Frontal cortex (tissue), 4 donors: ENCODE measurements around the gene BBS9. TPM values are rescaled to one million over a fixed set of nuclear protein-coding genes. Genes with fewer than 3 reads are reported as not detected.

ENCODE experiments used
- DNase-seq, 2 donors: peaks; one replicate each; pipeline ENCODE4 v3.0.0; 2012; ENCODE audit warnings: low spot score in 2 of 2
- FAIRE-seq: peaks from 2 replicates; lab custom pipeline; 2012; peaks lifted over from hg19 to GRCh38; lab: Jason Lieb, UNC
- total RNA-seq: library from RNA; depleted of rRNA; stranded (reverse); fragments of >200 nt; gene quantifications from one replicate; pipeline ENCODE4 v1.2.3, GENCODE V29; 2014
- donor health status: control.
- donor health status: control.
- donor health status: control.

BBS9 gene
- total RNA-seq, 1 donor from 2014 or later: 91.3 TPM

DNA sequence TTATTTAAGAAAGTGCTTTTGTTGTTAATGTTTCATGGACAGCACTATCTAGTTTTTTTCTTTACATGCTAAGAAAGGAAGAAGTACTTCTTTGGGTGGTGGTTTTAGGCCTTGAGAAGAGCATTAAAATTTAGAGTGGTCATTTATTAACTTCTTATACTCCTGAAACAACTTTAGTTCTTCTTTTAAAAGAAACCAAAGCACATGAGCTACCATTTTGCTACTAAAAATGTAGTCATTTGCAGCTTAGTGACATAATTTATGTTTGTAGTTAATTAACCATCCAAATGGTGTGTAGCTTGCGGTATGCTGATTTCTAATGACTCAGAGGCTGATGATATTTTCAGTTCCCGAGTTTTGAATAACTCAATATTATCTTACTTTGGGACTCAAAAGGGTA, 207.5 kb downstream of the BBS9 start:
- DNase-seq (no peak), FAIRE-seq (no peak)

DNA sequence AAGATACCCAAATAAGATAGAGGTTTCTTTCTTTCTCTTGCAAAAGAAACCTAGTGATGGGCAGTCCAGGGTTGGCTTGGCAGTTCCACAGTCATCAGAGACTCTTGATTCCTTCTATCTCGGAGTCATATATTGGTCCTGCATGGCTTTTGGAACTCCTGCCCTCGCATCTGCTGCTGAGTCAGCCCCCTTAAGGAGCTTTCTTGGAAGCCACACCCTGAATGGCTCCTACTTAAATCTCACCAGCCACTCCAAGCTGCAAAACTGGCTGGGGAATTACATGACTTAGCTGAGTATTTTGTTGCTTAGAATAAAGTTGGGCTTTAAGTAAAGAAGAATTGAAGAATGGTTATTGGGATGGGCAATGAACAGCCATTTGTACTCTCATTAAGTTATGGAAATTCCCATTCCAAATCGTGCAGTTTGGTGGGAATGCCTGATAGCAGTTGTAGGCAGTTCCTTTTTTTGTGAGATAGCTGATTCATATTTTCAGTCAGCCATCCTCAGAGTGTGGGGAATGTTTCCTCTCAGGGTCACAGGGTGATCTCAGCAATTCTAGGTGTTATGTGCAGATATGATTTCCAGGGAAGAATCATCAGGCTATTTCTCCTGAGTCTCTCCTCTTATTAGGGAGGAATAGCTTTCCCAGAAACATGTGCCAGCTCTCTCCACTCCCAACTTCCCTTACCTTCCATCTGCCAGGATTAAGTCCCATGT, 209.9 kb downstream of the BBS9 start:
- DNase-seq (no peak), FAIRE-seq (no peak)

DNA sequence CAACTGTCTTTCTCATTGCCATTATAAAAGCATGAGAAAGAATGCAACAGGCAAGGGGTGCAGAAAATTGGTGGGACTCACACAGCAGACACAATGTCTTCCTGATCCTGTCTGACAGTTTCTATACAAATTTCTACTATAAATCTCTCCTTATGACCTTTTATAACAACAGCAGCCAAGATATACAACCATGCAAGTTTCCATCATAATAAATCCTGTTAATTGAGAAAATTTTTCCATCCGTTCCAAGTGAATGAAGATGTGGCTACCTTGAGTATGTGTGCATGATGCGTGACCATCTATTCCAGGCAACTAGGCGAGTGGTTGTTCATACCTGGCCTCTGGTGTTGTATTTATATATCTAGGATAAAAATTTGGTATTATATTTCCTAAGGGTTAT, 216.7 kb downstream of the BBS9 start:
- FAIRE-seq (no peak), DNase-seq (no peak)

DNA sequence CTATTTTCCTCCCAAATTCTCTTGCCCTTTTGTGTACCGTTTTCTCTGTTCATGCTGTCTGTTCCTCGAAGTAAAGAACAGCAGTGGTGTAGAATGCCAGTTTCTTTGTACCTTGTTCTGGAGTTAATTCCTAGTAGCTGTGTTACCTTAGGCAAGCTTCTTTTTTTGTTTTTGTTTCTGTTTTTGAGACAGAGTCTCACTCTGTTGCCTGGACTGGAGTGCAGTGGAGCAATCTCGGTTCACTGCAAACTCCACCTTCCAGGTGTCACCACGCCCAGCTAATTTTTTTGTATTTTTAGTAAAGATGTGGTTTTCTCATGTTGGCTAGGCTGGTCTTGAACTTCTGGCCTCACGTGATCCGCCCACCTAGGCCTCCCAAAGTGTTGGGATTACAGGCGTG, 221.2 kb downstream of the BBS9 start:
- DNase-seq (no peak), FAIRE-seq (no peak)

DNA sequence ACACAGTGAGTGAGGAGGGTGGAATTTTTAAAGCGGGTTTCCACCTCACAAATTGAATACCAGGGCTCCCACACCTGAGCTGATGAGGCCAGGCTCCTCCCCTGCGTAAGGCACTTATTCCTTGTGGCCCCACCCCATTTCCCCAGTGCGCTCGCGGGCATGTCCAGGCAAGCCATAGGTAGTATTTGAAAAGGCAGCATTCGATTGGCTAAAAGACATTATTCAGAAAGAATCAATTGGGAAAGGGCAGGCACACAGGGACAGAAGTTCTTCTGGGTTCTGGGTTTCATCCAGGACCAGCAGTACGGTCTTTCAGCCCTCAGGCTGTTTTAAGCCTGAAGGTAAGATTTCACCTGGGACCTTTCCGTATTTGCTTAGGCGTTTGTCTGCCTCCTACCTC, 222.3 kb downstream of the BBS9 start:
- no peak for DNase-seq

DNA sequence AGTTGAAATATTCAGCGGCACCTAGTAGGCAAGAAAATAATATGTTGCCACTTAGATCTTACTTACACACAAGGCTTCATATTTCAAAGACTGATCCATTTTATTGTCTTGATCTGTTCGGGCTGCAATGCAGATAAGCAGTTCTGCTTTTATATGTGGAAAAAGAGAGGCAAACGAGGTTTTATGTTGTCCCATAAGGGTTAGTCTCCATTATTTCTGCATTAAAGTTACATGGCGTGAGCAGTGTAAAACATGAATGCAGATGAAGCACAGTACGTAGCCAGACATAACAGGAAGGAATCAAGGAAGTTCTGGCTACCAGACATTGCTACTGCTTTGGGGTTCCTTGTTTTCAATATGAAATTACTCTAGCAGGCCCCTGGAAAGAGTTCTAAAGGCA, 224.8 kb downstream of the BBS9 start:
- FAIRE-seq (no peak), DNase-seq (no peak)

More for the DNA sequence above, 222.3 kb downstream of the BBS9 start:
- FAIRE-seq: no peak

DNA sequence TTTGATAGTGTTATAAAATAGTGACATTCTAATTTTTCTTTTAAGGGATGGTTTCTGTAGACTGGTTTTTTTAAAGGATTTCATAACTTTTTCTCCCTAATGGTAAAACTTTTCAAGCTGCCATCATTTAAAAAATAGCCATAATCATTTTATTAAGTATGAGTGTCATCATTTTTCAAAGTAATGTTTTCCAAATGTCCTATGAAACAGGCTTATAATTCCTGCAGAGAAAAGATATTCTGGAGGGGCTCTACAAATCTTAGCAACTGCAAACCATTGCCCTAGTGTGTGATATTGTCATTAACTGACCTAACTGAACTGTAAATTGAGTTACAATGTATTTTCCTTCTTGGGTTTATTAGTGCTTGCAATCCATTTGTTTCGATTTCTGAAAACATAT, 226.0 kb downstream of the BBS9 start:
- no peak for DNase-seq
- no peak for FAIRE-seq

DNA sequence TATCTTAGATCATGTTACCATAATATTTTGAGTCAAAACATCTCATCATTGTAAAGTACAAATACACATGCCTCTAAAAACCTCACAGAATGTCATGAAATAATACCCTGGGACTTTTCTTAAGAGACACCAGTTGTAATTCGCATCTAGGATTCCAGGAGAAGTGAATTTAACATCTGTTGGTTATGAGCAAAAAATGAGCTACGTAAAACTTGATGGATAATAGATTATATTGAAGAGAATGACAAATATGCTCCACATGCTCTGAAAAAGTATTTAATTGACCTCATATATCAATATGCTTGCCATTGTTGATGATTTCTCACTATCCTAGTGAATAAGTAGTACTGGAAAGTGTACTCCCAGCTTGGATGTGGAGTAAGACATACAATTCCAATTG, 227.0 kb downstream of the BBS9 start:
- DNase-seq (no peak), FAIRE-seq (no peak)

DNA sequence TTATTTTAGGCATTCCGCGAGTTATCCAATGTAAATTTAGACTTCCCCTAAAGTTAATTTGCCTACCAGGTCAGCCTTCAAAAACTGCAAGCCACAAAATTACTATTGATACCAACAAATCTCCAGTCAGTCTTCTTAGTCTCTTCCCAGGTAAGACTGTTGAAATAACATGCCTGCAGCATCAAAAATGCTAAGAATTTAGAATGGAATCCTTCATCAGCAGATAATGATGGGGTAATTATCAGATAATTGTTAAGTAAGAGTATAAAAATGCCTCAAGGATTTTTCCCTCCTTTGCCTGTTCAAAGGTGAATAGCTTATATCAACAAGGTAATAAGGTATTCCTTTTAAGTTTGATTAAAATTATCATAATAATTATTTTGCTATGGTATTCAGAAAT, 228.5 kb downstream of the BBS9 start:
- FAIRE-seq (no peak), DNase-seq (no peak)

DNA sequence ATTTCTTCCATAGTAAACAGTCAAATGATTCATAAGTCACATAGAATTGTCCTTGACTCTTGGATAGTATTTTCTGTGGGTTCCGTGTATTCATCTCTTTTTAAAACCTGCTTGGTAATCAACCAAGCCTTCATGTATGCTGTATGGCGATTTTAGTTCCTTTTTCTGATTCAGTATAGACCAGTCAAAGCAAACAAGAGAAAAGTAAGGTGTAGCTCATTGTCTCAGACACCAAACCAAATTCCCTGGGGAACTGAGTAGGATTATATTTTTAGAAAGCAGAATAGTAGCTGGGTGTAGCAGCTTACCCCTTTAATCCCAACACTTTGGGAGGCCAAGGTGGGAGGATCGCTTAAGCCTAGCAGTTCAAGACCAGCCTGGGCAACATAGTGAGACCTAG, 240.5 kb downstream of the BBS9 start:
- no peak for DNase-seq
- no peak for FAIRE-seq

DNA sequence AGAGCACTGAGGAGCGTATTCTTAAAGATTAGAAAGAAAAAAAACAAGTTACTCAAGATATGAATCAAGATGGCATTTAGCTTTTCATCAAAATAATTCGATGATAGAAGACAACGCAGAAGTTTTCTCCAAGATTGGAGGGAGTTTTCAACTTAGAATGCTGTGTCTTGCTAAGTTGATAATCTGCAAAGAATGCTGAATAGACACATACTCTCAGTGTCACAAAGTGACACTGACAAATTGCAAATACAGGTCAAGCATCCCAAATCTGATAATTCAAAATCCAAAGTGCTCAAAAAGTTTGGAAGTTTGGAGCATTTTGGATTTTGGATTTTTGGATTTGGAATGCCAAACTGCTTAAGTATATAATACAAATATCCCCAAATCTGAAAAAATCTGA, 243.8 kb downstream of the BBS9 start:
- no peak for FAIRE-seq
- no peak for DNase-seq

DNA sequence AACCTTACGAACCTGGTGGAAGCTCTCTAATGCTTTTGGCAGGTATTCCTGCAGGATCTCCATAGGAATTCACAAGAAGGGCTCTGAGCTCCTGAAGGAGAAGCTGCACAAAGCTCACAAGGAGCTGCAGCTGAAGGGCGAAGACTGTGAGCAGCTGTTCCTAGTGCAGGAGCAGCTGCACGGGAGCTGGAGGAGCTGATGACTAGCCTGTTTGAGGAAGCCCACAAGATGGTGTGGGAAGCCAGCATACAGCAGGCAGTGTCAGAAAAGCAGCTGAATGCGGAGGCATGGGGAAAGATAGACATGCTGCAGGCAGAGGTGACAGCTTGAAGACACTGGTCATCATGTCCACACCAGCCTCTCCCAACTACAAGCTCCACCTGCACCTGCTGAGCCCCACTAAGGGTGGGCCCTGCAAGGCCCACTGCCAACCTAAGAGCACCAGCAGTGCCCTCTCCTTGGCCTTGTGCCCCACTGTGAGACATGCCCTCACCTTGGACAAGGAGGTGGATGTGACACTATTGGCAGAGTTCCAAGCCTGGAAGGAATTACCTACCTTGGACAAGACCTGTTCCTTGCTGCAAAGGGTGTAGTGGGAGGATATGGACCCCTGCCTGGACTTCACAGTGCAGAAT, 250.6 kb downstream of the BBS9 start:
- no peak for DNase-seq
- no peak for FAIRE-seq

DNA sequence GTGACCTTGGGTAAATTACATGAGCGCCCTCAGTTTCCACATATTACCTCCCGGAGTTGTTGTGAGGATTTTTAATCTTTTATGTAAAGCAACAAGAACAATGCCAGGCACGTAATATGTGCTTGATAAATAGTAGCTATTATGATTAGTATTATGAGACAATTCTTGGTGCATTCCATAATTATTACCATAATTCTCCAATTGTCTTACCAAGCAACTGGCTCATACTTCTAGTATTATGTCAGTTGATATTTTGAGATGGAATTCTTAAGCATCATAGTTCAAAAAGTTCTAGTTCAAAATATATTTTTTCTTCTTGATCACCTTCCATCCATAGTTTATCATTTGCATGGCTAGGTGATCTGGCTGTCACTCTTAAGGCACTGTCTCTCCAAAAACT, 259.0 kb downstream of the BBS9 start:
- FAIRE-seq (no peak), DNase-seq (no peak)

DNA sequence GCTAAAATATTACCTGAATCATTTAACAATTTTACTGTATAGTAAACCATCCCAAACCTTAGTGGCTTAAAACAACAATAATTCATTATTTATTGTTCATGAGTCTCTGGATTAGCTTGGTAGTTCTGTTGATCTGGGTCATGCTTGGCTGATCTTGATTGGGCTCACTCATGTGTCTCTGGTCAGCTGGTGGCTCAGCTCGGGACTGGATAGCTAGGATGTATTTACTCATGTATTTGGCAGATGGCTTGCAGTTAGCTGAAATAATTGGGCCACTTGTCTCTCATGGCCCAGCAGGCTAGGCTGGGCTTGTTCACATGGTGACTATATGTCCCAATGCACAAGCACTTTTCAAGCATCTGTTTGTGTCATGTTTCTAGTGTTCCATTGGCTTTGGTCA, 262.8 kb downstream of the BBS9 start:
- DNase-seq: no peak
- FAIRE-seq: no peak

DNA sequence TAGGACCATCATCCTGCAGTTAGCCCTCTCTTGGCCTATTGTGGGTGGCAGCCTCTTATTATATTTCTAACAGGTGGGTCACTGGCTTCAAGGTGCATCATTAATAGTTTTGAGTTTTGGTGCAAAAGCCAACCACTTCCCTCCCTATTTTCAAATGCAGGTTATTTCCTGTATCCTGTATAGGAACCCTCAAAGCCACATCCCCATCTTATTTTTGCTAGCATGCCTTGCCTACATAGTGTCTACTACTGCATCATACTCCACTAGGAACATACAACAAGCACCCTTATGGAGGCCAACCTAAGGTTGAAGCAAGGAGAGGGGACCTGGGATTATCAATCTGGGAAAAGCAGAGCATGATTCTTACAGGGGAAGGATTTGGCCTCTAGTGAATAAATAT, 264.4 kb downstream of the BBS9 start:
- DNase-seq (no peak), FAIRE-seq (no peak)

DNA sequence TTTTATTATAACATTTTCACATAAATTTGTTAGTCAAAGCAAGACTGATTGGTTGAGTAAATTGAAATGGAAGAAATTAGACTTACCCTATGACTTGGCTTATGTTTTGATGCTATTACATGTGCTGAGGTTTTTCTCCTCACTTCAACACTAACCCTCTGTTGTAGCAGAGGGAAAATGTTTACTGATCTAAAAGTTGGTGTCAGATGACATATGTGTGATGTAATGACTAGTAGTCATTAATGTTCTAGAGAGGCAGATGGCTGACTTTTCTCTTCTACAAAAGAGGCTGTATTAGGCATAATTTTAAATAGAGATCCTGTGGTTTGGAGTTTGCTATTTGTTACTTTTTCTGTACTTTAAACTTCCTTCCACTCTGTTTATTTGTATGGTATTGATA, 266.0 kb downstream of the BBS9 start:
- no peak for FAIRE-seq
- DNase-seq: no peak

DNA sequence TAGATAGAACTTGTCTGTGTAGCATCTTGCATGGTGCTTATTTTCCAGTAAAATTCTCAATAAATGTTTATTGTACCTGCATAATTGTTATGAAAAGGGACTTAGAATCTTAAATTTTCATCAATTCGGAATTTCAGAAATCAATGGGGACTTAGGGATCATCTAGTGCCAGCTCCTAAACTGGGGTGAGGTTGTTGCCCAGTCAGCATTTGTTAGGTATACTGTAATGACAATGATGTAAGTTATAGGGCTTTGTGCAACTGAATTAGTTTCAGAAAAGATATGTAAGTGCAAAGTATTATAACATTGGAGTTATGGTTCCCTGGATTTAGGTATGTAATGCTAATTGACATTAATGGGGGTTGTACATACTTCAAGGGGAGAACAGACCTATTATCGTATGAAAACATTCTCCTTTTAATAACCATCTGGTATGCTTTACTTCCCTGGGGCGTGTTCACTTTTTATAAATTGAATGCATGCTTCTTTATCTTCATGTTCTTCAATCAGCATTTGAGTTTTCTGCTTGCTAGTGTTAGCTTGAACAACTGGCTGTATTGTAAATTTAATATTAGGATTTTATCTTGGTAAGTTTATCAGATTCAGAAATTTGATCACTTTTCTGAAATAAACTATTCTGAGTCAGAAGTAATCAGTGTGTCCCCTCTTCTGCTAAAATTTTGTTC, 270.3 kb downstream of the BBS9 start:
- FAIRE-seq (no peak), DNase-seq (no peak)

DNA sequence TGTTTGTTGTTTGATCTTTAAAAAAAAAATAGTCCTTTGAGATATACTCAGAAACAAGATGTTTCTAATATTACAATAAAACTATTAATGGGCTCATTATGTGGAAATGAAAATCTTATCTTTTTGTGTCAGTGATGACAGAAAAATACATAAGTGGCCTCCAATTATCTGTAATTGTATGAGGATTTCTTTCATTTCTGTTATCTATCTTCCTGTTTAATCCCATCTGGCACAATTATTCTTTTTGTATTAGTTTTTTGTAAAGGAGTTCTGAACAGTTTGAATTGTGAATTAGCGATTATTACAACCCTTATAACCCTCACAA, 270.8 kb downstream of the BBS9 start:
- no peak for DNase-seq
- FAIRE-seq: no peak

DNA sequence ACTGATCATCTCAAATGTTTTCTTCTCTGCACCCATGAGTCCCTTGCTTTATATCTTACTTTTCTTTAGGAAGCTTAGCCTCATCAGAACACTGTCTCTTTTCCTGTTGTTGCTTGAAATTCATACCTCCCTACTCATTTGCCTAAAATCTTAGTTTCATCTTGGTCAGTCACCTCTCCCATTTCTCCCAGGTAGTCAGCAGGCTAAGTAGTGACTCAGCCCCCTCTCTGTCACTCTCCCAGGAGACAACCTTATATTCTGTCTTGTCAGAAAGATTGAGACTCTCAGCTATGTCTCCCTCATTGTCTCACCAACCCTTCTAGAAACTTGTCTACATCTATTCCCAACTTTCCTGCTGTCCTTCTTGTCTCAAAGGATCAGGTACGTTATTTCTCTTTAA, 280.9 kb downstream of the BBS9 start:
- DNase-seq (no peak), FAIRE-seq (no peak)

DNA sequence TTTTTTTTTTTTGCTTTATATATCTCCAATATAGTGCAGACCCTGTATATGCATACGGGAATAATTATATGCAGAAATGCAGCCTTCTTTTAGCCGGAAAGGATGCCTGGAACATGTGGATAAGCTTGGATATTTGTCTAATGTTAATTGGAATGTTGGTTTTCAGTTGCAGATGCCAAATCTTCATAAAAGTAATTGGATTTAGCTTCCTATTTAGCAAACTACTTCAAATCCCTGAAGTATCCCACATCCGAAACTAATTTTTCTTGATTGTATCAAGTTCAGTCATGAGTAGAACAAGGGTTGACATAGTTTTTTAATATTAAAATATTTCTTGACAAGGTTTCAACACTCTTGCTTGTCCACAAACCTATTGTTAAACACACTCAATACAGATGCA, 281.7 kb downstream of the BBS9 start:
- DNase-seq: no peak
- FAIRE-seq: no peak

DNA sequence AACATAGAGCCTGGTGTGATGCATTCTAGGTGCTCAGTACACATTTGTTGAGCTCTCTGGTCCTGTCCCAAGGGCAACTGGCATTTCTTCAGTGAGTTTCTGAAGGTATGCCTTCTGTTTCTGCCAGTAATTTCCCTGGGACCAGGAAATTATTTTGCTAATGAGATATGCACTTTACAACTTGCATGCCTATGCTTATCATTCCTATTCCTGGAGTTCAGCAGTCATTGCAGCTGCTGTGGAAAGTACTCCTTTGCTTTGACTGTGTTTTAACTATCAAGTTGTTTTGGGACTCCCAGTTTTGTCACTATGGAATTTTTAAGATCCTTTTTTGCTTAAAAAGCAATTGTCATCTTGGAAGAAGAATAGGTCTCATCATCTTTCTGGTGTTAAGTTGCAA, 283.0 kb downstream of the BBS9 start:
- FAIRE-seq: no peak
- DNase-seq: no peak

DNA sequence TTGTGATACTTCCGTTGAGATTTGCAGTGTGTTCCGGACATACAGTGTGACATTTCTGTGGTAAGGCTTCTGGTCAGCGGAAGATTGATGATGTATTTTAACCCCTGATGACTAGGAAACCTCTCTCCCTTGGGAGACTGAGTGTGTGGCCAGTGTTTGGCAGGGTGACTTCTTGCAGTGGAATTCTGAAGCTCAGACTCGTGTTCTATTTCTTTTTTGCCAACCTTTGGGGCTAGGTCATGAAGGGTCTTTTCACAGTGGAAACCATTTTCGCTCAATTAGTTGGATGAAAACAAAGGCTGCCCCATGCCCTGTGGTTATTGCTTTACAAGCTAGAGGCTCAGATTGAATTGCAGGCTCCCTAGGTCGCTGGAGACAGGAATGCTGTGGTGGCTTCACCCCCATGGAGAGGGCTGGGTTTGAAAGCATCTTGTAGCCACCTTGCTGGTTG, 288.9 kb downstream of the BBS9 start:
- no peak for FAIRE-seq
- no peak for DNase-seq
